ENCODE measurements around the gene NPIPB2.
"Not testable (repeated sequence)": the region's sequence is repeated elsewhere in the genome, so short reads cannot be mapped to it uniquely, and the experiment has no call there.

- not testable (repeated sequence) for TF ChIP-seq BHLHE40 (IDR thresholded peaks at IDR 0.05; ENCODE audit: low read length); CTCF (CRISPR knock-in tag; IDR thresholded peaks at IDR 0.05)
Measured at GRCh38 chr16:11927350-11927749, 14.5 kb downstream of the NPIPB2 start.
